ENCODE results near the gene CMC1. TPM values are rescaled to one million over a fixed set of nuclear protein-coding genes. Genes with fewer than 3 reads are reported as not detected.

CMC1 gene
- total RNA-seq, 2 experiments from 2014 or later: 22.4 to 29.0 TPM

DNA sequence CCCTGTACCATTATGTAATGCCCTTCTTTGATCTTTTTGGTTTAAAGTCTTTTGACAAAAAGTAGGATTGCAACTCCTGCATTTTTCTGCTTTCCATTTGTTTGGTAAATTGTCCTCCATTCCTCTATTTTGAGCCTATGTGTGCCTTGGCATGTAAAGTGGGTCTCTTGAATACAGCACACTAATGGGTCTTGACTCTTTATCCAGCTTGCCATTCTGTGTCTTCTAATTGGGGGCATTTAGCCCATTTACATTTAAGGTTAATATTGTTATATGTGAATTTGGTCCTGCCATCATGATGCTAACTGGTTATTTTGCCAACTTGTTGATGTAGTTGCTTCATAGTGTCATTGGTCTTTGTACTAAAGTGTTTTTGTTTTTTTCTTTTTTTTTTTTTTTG lies 32.4 kb downstream of the CMC1 start:
- ATAC-seq (no peak), DNase-seq (no peak)
- intact Hi-C loops (cut with micrococcal nuclease): no loop called here
- Mint-ChIP-seq H3K27ac (no peak overlapping the region), H3K27me3 (no peaks in the 10 kb centered on the region), H3K4me3 (no peak overlapping the region), H3K9me3 (peaks cover 26% of the 10 kb centered on the region), H3K4me1 (ENCODE audit: low read depth) (peaks cover 20% of the 10 kb centered on the region), H3K36me3 (ENCODE audit: low read depth) (peaks cover 68% of the 10 kb centered on the region)
- TF ChIP-seq, protein P1, sequence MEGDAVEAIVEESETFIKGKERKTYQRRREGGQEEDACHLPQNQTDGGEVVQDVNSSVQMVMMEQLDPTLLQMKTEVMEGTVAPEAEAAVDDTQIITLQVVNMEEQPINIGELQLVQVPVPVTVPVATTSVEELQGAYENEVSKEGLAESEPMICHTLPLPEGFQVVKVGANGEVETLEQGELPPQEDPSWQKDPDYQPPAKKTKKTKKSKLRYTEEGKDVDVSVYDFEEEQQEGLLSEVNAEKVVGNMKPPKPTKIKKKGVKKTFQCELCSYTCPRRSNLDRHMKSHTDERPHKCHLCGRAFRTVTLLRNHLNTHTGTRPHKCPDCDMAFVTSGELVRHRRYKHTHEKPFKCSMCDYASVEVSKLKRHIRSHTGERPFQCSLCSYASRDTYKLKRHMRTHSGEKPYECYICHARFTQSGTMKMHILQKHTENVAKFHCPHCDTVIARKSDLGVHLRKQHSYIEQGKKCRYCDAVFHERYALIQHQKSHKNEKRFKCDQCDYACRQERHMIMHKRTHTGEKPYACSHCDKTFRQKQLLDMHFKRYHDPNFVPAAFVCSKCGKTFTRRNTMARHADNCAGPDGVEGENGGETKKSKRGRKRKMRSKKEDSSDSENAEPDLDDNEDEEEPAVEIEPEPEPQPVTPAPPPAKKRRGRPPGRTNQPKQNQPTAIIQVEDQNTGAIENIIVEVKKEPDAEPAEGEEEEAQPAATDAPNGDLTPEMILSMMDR (IDR thresholded peaks at IDR 0.05): no peak
- ChIA-PET POLR2A (interaction anchor here (1.1 kb wide), 1 partner anchor 341 kb away, joined by 3 read pairs; no protein-coding TSS in a partner anchor), CTCF (interaction anchor here (1.5 kb wide), 1 partner anchor 8 kb away, joined by 3 read pairs; no protein-coding TSS in a partner anchor)

DNA sequence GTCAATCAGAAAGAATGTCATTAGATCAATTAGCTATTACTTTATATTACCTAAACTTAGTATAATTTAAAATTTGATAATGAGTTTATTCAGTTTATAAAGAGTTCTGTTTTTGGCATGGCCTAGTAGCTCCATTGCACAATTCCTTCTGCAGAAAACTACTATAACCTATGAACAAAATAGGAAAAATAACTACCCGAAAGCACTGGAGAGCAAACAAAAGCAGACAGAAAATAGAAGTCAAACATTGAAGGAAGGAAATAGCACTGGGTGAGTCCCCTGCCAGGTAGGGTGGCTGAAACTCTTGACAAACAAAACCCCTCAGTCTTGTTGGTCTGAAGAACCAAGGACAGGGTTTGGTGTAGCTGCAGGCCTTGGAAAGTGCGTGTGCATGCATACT lies 37.5 kb downstream of the CMC1 start:
- Mint-ChIP-seq H3K36me3 (ENCODE audit: low read depth) (peaks cover 25% of the 10 kb centered on the region), H3K4me1 (ENCODE audit: low read depth) (peaks cover 14% of the 10 kb centered on the region), H3K27ac (no peak overlapping the region), H3K27me3 (no peaks in the 10 kb centered on the region), H3K4me3 (no peak overlapping the region), H3K9me3 (peaks cover 5% of the 10 kb centered on the region)
- no peak for DNase-seq
- ChIA-PET CTCF (interaction anchor here (1.5 kb wide), 1 partner anchor 25 kb away, joined by 4 read pairs; no protein-coding TSS in a partner anchor), POLR2A (no interaction called here)
- ATAC-seq: no peak
- intact Hi-C loops (cut with micrococcal nuclease): no loop called here
- TF ChIP-seq, protein P1 (IDR thresholded peaks at IDR 0.05): no peak

DNA sequence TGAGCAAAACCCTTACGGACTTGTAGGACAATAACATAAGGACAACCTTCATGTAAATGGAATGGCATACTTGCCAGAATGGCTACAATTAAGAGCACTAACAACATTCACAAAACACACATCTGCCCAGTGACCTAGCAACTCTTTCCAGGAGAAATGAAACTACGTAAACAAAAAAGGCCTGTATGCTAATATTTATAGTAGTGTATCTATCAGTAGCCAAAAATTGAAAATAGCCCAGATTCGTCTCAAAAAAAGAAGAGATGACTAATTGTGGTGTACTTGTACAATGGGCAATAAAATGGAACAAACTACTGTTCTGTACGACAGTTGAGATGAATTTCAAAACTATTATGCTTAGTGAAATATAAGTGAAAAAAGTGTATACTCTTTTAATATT lies 38.4 kb downstream of the CMC1 start:
- DNase-seq (no peak), ATAC-seq (no peak)
- no peak overlapping the region for H3K4me3 Mint-ChIP-seq
- peaks cover 18% of the 10 kb centered on the region for H3K36me3 Mint-ChIP-seq (ENCODE audit: low read depth)
- peaks cover under 1% of the 10 kb centered on the region for H3K9me3 Mint-ChIP-seq
- no peaks in the 10 kb centered on the region for H3K27me3 Mint-ChIP-seq
- H3K4me1 Mint-ChIP-seq (ENCODE audit: low read depth): peaks cover 11% of the 10 kb centered on the region
- intact Hi-C loops (cut with micrococcal nuclease): no loop called here
- no peak overlapping the region for H3K27ac Mint-ChIP-seq
- TF ChIP-seq, protein P1 (IDR thresholded peaks at IDR 0.05): no peak
- ChIA-PET POLR2A (no interaction called here), CTCF (interaction anchor here (1.5 kb wide), 1 partner anchor 24 kb away, joined by 4 read pairs; no protein-coding TSS in a partner anchor)

DNA sequence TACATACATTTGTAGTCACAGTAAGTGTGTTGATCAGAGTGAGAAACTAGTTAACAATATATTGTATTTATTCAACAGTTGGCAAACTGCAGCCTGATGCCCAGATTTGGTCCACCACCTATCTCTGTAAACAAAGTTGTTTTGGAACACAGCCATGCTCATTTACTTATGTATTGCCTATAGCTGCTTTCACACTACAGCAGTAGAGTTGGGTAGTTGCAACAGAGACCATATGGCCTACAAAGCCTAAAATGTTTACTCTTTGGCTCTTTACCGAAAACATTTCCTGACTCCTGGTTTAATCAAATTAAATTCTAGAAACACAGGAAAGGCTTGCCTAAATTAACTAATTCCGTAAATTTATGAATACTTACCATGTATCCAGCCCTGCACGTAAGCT lies 39.4 kb downstream of the CMC1 start:
- peaks cover 11% of the 10 kb centered on the region for H3K36me3 Mint-ChIP-seq (ENCODE audit: low read depth)
- intact Hi-C loops (cut with micrococcal nuclease): no loop called here

DNA sequence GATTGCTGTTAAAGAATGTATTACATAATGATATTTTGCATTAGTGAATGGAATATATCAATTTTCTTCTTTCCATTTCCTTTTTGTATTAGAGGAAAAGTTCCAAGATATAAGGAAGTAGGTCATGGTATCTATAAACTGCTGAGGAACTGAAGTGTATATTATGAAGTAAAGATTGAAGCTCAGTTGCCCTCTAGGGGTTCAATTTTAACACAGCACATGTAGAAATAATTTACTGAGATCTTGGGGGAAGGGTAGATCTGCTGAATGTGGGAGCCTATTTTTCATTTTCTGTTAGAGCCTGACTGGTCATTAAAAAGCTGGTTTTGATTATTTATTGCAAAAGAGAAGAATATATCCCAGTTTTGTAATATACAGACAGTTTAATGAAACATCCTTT lies 45.2 kb downstream of the CMC1 start:
- TF ChIP-seq, protein P1 (IDR thresholded peaks at IDR 0.05): peak; percentile 60
- POLR2A ChIA-PET: no interaction called here
- ATAC-seq: peak; percentile 75

More for the DNA sequence above, 39.4 kb downstream of the CMC1 start:
- TF ChIP-seq, protein P1 (IDR thresholded peaks at IDR 0.05): no peak
- no peaks in the 10 kb centered on the region for H3K27me3 Mint-ChIP-seq
- no peak overlapping the region for H3K4me3 Mint-ChIP-seq
- ChIA-PET POLR2A (no interaction called here), CTCF (no interaction called here)
- peaks cover 15% of the 10 kb centered on the region for H3K4me1 Mint-ChIP-seq (ENCODE audit: low read depth)
- no peak overlapping the region for H3K27ac Mint-ChIP-seq
- DNase-seq (no peak), ATAC-seq (no peak)
- H3K9me3 Mint-ChIP-seq: no peaks in the 10 kb centered on the region

More for the DNA sequence above, 45.2 kb downstream of the CMC1 start:
- Mint-ChIP-seq H3K4me3 (no peak overlapping the region), H3K9me3 (peaks cover 6% of the 10 kb centered on the region), H3K27ac (no peak overlapping the region), H3K27me3 (no peaks in the 10 kb centered on the region), H3K4me1 (ENCODE audit: low read depth) (peaks cover 29% of the 10 kb centered on the region), H3K36me3 (ENCODE audit: low read depth) (peaks cover 15% of the 10 kb centered on the region)
- intact Hi-C loops (cut with micrococcal nuclease): loop anchor here (2.0 kb wide), 1 partner anchor 574 kb away; no protein-coding TSS in a partner anchor
- no peak for DNase-seq
- CTCF ChIA-PET: interaction anchor here (0.6 to 2.6 kb wide), 10 partner anchors 10 to 575 kb away, joined by 3 to 8 read pairs (median 6); no protein-coding TSS in a partner anchor
